ENCODE measurements around the gene PLCB1. TPM values are rescaled to one million over a fixed set of nuclear protein-coding genes. Genes with fewer than 3 reads are reported as not detected.

PLCB1 gene
- total and polyA plus RNA-seq, 2 experiments from 2014 or later = 14.9 to 20.7 TPM

DNA sequence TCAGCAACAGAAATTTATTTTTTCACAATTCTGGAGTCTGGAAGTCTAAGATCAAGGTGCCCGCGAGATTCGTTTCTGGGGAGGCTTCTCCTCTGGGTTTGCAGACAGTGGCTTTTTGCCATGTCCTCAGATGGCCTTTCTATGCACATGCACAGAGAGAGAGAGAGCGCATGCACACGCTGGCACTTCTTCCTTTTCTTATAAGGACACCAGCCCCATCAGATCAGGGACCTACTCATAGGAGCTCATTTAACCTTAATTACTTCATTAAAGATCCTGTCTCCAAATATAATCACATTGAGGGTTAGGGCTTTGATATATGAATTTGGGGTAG lies 676.1 kb downstream of the PLCB1 start:
- Histone ChIP-seq H3K9me2 (ENCODE audit: insufficient read depth) (no peaks in the 10 kb centered on the region), H4K20me1 (replicated peaks; ENCODE audit: insufficient read depth) (no peaks in the 10 kb centered on the region), H3K79me2 (replicated peaks; ENCODE audit: insufficient read depth) (no peaks in the 10 kb centered on the region), H3K4me2 (no peak overlapping the region), H3K36me3 (ENCODE audit: insufficient read depth) (no peaks in the 10 kb centered on the region), H2AFZ (no peak overlapping the region), H3F3A (replicated peaks; ENCODE audit: low read depth) (no peaks in the 10 kb centered on the region), H3K4me1 (ENCODE audit: insufficient read depth) (peaks cover 63% of the 10 kb centered on the region), H3K27ac (ENCODE audit: low read depth) (no peak overlapping the region), H3K27me3 (ENCODE audit: insufficient read depth) (no peaks in the 10 kb centered on the region), H3K4me3 (no peak overlapping the region)
- no peak for TF ChIP-seq NANOG (IDR thresholded peaks at IDR 0.05; ENCODE audit: borderline replicate concordance)
- TF ChIP-seq, protein P1, sequence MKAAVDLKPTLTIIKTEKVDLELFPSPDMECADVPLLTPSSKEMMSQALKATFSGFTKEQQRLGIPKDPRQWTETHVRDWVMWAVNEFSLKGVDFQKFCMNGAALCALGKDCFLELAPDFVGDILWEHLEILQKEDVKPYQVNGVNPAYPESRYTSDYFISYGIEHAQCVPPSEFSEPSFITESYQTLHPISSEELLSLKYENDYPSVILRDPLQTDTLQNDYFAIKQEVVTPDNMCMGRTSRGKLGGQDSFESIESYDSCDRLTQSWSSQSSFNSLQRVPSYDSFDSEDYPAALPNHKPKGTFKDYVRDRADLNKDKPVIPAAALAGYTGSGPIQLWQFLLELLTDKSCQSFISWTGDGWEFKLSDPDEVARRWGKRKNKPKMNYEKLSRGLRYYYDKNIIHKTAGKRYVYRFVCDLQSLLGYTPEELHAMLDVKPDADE (IDR thresholded peaks at IDR 0.05) = no peak
- TF ChIP-seq STAT1 (IDR thresholded peaks at IDR 0.05; ENCODE audit: unreplicated experiment) = no peak
- no peak for TF ChIP-seq EZH2 (IDR thresholded peaks at IDR 0.05; ENCODE audit: low read depth, unreplicated experiment)
- no peak for TF ChIP-seq CREB1 (CRISPR knock-in tag; IDR thresholded peaks at IDR 0.05; ENCODE audit: low read depth)
- TF ChIP-seq, protein P2, sequence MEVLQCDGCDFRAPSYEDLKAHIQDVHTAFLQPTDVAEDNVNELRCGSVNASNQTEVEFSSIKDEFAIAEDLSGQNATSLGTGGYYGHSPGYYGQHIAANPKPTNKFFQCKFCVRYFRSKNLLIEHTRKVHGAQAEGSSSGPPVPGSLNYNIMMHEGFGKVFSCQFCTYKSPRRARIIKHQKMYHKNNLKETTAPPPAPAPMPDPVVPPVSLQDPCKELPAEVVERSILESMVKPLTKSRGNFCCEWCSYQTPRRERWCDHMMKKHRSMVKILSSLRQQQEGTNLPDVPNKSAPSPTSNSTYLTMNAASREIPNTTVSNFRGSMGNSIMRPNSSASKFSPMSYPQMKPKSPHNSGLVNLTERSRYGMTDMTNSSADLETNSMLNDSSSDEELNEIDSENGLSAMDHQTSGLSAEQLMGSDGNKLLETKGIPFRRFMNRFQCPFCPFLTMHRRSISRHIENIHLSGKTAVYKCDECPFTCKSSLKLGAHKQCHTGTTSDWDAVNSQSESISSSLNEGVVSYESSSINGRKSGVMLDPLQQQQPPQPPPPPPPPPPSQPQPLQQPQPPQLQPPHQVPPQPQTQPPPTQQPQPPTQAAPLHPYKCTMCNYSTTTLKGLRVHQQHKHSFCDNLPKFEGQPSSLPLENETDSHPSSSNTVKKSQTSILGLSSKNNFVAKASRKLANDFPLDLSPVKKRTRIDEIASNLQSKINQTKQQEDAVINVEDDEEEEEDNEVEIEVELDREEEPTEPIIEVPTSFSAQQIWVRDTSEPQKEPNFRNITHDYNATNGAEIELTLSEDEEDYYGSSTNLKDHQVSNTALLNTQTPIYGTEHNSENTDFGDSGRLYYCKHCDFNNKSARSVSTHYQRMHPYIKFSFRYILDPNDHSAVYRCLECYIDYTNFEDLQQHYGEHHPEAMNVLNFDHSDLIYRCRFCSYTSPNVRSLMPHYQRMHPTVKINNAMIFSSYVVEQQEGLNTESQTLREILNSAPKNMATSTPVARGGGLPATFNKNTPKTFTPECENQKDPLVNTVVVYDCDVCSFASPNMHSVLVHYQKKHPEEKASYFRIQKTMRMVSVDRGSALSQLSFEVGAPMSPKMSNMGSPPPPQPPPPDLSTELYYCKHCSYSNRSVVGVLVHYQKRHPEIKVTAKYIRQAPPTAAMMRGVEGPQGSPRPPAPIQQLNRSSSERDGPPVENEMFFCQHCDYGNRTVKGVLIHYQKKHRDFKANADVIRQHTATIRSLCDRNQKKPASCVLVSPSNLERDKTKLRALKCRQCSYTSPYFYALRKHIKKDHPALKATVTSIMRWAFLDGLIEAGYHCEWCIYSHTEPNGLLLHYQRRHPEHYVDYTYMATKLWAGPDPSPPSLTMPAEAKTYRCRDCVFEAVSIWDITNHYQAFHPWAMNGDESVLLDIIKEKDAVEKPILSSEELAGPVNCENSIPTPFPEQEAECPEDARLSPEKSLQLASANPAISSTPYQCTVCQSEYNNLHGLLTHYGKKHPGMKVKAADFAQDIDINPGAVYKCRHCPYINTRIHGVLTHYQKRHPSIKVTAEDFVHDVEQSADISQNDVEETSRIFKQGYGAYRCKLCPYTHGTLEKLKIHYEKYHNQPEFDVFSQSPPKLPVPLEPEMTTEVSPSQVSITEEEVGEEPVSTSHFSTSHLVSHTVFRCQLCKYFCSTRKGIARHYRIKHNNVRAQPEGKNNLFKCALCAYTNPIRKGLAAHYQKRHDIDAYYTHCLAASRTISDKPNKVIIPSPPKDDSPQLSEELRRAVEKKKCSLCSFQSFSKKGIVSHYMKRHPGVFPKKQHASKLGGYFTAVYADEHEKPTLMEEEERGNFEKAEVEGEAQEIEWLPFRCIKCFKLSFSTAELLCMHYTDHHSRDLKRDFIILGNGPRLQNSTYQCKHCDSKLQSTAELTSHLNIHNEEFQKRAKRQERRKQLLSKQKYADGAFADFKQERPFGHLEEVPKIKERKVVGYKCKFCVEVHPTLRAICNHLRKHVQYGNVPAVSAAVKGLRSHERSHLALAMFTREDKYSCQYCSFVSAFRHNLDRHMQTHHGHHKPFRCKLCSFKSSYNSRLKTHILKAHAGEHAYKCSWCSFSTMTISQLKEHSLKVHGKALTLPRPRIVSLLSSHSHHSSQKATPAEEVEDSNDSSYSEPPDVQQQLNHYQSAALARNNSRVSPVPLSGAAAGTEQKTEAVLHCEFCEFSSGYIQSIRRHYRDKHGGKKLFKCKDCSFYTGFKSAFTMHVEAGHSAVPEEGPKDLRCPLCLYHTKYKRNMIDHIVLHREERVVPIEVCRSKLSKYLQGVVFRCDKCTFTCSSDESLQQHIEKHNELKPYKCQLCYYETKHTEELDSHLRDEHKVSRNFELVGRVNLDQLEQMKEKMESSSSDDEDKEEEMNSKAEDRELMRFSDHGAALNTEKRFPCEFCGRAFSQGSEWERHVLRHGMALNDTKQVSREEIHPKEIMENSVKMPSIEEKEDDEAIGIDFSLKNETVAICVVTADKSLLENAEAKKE (CRISPR knock-in tag; IDR thresholded peaks at IDR 0.05) = no peak
- TF ChIP-seq POLR2AphosphoS5 (IDR thresholded peaks at IDR 0.05; ENCODE audit: low read depth) = no peak
- DNase-seq (ENCODE audit: low spot score) (no peak), ATAC-seq (no peak)
- H3K27ac Mint-ChIP-seq = peak overlapping the region; percentile 56
- H3K27me3 Mint-ChIP-seq (ENCODE audit: insufficient read depth, low read depth, poor library complexity) = peaks cover 4% of the 10 kb centered on the region
- H3K9me3 Mint-ChIP-seq = peaks cover 3% of the 10 kb centered on the region; the same call in 1 of the 3 replicates
- no peak overlapping the region for H3K4me3 Mint-ChIP-seq
- H3K36me3 Mint-ChIP-seq (ENCODE audit: low read depth) = peaks cover 3% of the 10 kb centered on the region; the same call in 2 of the 3 replicates
- peaks cover 73% of the 10 kb centered on the region for H3K4me1 Mint-ChIP-seq
